Thyroid gland (tissue), 4 donors: Measurements from ENCODE around the gene NDE1.

Experiments
- POLR2A ChIP-seq, 2 donors: fragments of 450-650 bp; IDR thresholded peaks; one replicate each; pipeline ENCODE4 v1.6.1; 2017; ENCODE audit warnings: antibody characterized with exemption in 2 of 2, mild to moderate bottlenecking in 2 of 2, moderate library complexity in 1 of 2
- TF ChIP-seq, protein P1 (sequence below), 6 experiments: fragments of 200-600 bp in 3 of 6; fragments of 450-650 bp in 3 of 6; sonication (generic) in 3 of 6; IDR thresholded peaks; one replicate each; pipeline ENCODE4 v1.5.1; 2016 to 2019; ENCODE audit warnings: antibody characterized with exemption in 6 of 6, mild to moderate bottlenecking in 2 of 6, inconsistent platforms in 1 of 6, moderate library complexity in 1 of 6

DNA sequence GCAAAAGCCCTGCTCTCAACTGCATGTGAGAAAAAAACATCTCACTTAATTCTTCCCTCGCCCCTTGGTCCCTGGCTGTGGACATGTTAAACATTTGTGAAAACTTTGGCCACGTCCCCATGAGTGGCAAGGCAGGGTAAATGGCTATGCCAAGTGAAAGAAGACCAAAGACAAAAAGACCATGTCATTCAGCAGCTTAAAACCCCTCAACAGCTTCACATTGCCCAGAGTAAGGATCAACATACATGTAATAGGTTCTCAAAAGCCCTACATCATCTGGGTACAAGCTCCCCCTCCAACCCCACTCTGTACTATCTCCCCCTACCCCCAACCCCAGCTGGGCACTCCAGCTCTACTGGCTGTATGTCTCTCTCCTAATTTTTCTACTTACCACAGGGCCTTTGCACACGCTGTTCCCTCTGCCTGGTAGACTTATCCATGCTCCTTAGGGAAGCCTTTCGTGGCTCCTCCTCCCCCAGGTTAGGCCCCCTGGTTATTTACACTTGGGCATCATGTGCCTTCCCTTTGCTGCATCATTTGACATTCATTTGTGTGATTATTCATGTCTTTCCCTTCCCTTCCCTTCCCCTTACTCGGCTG lies 75.7 kb downstream of the NDE1 start:
- TF ChIP-seq POLR2A (IDR thresholded peaks at IDR 0.05) = no peak
- TF ChIP-seq, protein P1, sequence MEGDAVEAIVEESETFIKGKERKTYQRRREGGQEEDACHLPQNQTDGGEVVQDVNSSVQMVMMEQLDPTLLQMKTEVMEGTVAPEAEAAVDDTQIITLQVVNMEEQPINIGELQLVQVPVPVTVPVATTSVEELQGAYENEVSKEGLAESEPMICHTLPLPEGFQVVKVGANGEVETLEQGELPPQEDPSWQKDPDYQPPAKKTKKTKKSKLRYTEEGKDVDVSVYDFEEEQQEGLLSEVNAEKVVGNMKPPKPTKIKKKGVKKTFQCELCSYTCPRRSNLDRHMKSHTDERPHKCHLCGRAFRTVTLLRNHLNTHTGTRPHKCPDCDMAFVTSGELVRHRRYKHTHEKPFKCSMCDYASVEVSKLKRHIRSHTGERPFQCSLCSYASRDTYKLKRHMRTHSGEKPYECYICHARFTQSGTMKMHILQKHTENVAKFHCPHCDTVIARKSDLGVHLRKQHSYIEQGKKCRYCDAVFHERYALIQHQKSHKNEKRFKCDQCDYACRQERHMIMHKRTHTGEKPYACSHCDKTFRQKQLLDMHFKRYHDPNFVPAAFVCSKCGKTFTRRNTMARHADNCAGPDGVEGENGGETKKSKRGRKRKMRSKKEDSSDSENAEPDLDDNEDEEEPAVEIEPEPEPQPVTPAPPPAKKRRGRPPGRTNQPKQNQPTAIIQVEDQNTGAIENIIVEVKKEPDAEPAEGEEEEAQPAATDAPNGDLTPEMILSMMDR (IDR thresholded peaks at IDR 0.05) = no peak
